Breast epithelium (tissue), 4 donors: ENCODE data around the gene POLR2E. TPM values are rescaled to one million over a fixed set of nuclear protein-coding genes. Genes with fewer than 3 reads are reported as not detected.

Experiments used
- DNase-seq, 2 donors: peaks; one replicate each; pipeline ENCODE4 v3.0.0-alpha.2; 2019; ENCODE audit warnings: low spot score in 2 of 2
- H3K27ac ChIP-seq, 2 donors: fragments of 200-600 bp; sonication (generic) in 1 of 2; one replicate each; pipeline ENCODE4 v1.5.1; 2016 to 2019; ENCODE audit warnings: mild to moderate bottlenecking in 1 of 2
- H3K27me3 ChIP-seq, 2 donors: fragments of 200-600 bp; sonication (generic) in 1 of 2; one replicate each; pipeline versions ENCODE4 v1.5.1 to v1.6.0; 2017 to 2019; ENCODE audit warnings: control low read depth in 1 of 2, mild to moderate bottlenecking in 1 of 2
- H3K36me3 ChIP-seq: fragments of 200-600 bp; one replicate; pipeline ENCODE4 v1.5.1; 2019
- H3K4me1 ChIP-seq, 2 donors: fragments of 200-600 bp; sonication (generic); one replicate each; pipeline ENCODE4 v1.5.1; 2016 to 2019; ENCODE audit warnings: control low read depth in 1 of 2
- H3K4me3 ChIP-seq, 3 donors: fragments of 200-600 bp; sonication (generic); 1 replicate in 2 of 3; 2 replicates in 1 of 3; pipeline ENCODE4 v1.5.1; 2016 to 2019; ENCODE audit warnings: mild to moderate bottlenecking in 3 of 3, moderate library complexity in 2 of 3
- H3K9me3 ChIP-seq, 2 donors: fragments of 200-600 bp; sonication (generic) in 1 of 2; one replicate each; pipeline ENCODE4 v1.5.1; 2016 to 2019; ENCODE audit warnings: control low read depth in 1 of 2
- POLR2A ChIP-seq: fragments of 450-650 bp; IDR thresholded peaks from one replicate; pipeline ENCODE4 v1.6.1; 2016; ENCODE audit warnings: antibody characterized with exemption, mild to moderate bottlenecking, moderate library complexity
- POLR2AphosphoS5 ChIP-seq, 3 donors: sonication (generic); formaldehyde crosslinking; IDR thresholded peaks; one replicate each; pipeline ENCODE4 v1.6.1; 2017; ENCODE audit warnings: antibody characterized with exemption in 3 of 3
- intact Hi-C: fragments of 100-400 bp; cut with DNase I; formaldehyde crosslinking; loops from one replicate; pipeline ENCODE4 v1.15.1; 2023; ENCODE audit warnings: low total_unique reads
- total RNA-seq, 3 donors: library from RNA; depleted of rRNA; stranded (reverse); fragments of >200 nt; gene quantifications; one replicate each; pipeline ENCODE4 v1.1.0, GENCODE V29; 2016
- TF ChIP-seq, protein P1 (sequence below), 3 donors: fragments of 450-650 bp; IDR thresholded peaks; one replicate each; pipeline ENCODE4 v1.5.1; 2016 to 2017; ENCODE audit warnings: antibody characterized with exemption in 3 of 3, mild to moderate bottlenecking in 3 of 3, moderate library complexity in 3 of 3

Gene POLR2E
- 100 to 1,000 TPM in 1 of 3 donors, 10 to 100 TPM in 2; 65.9 to 175 (median 89.1) TPM for total RNA-seq

DNA sequence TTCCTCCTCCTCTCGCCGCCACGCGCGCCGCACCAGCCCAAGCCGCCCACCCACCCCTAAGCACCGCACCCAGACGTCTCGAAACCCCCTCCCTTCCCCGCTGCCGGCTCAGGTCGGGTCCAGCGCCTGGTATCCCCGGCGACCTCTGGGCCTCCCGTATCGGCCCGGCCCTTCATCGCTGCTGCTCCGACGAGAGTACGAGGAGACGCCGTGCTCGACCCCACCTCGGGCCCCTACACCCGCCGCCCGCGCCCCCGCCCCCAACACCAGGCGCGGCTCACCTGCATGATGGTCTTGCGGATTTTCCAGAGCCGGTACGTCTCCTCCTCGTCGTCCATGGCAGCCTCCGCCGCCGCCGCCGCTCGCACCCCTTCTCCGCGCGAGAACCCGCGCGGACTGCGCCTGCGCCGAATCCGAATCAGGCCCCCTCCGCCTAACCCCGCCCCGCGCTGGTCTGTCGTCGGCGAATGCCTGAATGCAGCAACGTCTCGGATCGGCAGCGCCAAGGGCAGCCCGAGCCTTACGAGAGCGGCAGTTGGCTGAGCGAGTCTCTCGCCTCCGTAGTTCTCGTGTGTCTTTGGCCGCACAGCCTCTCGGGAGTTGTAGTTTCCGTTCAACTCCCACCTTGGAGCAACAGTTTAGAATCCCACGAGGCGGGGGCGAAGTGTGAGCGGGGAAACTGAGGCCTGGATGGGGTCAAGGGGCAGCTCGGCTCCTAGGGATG is at the start of gene POLR2E:
Gene POLR2E, minus strand, starts transcription at position 398 of the 724 bp plus-strand sequence. Its CDS starts 60 bp downstream, at position 338.
- Histone ChIP-seq H3K4me1 (peaks cover 20 to 25% of the 10 kb centered on the region in 2 donors), H3K4me3 (peak within 1 kb of the TSS; percentile 75 to 100 (median 99)), H3K27ac (peak within 1 kb of the TSS; percentile 41 to 44), H3K36me3 (no peaks in the 10 kb centered on the region), H3K9me3 (no peaks in the 10 kb centered on the region), H3K27me3 (no peaks in the 10 kb centered on the region)
- peak; percentile 99 for DNase-seq
- intact Hi-C loops, result no loop called here
- TF ChIP-seq POLR2AphosphoS5 (IDR thresholded peaks at IDR 0.05), result peak; percentile 75 to 90 (median 85)
- TF ChIP-seq, protein P1, sequence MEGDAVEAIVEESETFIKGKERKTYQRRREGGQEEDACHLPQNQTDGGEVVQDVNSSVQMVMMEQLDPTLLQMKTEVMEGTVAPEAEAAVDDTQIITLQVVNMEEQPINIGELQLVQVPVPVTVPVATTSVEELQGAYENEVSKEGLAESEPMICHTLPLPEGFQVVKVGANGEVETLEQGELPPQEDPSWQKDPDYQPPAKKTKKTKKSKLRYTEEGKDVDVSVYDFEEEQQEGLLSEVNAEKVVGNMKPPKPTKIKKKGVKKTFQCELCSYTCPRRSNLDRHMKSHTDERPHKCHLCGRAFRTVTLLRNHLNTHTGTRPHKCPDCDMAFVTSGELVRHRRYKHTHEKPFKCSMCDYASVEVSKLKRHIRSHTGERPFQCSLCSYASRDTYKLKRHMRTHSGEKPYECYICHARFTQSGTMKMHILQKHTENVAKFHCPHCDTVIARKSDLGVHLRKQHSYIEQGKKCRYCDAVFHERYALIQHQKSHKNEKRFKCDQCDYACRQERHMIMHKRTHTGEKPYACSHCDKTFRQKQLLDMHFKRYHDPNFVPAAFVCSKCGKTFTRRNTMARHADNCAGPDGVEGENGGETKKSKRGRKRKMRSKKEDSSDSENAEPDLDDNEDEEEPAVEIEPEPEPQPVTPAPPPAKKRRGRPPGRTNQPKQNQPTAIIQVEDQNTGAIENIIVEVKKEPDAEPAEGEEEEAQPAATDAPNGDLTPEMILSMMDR (IDR thresholded peaks at IDR 0.05), result no peak
- TF ChIP-seq POLR2A, result peak; percentile 86

DNA sequence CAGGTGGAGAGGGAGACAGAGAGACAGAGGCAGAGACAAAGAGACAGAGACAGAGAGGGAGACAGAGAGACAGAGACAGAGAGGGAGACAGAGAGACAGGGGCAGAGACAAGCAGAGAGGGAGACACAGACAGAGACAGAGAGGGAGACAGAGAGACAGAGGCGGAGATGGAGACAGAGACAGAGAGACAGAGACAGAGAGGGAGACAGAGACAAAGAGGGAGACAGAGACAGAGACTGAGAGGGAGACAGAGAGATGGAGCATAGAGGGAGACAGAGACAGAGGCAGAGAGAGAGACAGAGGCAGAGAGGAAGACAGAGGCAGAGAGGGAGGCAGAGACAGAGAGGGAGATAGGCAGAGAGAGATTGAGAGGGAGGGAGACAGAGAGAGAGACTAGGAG is 49.6 kb upstream of the POLR2E start:
- Histone ChIP-seq H3K27me3 (no peaks in the 10 kb centered on the region), H3K4me3 (no peak overlapping the region), H3K9me3 (no peaks in the 10 kb centered on the region), H3K4me1 (no peaks in the 10 kb centered on the region), H3K36me3 (no peaks in the 10 kb centered on the region), H3K27ac (no peak overlapping the region)
- intact Hi-C loops, result no loop called here
- TF ChIP-seq POLR2A (no peak), POLR2AphosphoS5 (IDR thresholded peaks at IDR 0.05) (no peak)
- TF ChIP-seq, protein P1 (IDR thresholded peaks at IDR 0.05), result no peak
- no peak for DNase-seq

DNA sequence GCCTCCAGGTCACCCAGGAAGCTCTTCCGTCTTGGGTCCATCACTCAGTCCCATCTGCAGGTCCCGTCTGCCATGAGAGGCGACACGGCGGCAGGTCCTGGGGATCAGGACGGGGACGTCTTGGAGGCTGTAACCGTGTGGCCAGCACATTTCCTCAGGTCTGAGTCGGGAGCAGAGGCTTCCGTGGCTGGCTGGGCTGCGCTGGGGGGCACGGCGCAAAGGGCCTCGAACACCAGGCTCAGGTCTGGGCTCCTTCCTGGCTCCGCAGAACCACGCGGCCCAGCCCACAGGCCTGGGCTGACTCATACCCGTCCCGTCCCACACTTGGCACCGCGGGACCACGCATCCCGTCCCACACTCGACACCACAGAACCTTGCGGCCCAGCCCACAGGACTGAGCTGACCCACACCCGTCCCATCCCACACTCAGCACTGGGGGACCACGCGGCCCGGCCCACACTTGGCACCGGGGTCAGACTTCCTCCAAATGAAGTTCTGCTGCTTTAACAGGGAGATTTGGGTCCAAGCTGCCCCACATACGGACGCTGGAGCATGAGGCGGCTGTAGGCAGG is 48.7 kb upstream of the POLR2E start:
- intact Hi-C loops, result no loop called here
- Histone ChIP-seq H3K27me3 (no peaks in the 10 kb centered on the region), H3K9me3 (no peaks in the 10 kb centered on the region), H3K4me1 (no peaks in the 10 kb centered on the region), H3K36me3 (no peaks in the 10 kb centered on the region), H3K4me3 (no peak overlapping the region), H3K27ac (no peak overlapping the region)
- DNase-seq, result no peak
- TF ChIP-seq, protein P1 (IDR thresholded peaks at IDR 0.05), result no peak
- no peak for TF ChIP-seq POLR2AphosphoS5 (IDR thresholded peaks at IDR 0.05)

DNA sequence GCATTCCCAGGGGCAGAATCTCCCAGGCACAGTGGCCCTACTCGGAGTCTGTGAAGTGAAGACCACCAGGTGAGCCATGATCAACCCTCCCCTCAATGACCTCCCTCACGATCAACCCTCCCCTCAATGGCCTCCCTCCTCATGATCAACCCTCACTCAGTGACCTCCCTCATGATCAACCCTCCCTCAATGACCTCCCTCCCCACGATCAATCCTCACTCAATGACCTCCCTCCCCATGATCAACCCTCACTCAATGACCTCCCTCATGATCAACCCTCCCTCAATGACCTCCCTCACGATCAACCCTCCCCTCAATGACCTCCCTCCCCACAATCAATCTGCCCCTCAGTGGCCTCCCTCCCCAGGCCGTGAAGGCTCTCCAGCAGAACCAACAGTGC is 46.8 kb upstream of the POLR2E start:
- Histone ChIP-seq H3K4me3 (no peak overlapping the region), H3K9me3 (no peaks in the 10 kb centered on the region), H3K27me3 (no peaks in the 10 kb centered on the region), H3K36me3 (no peaks in the 10 kb centered on the region), H3K4me1 (peaks cover 0 to under 1% of the 10 kb centered on the region in 2 donors), H3K27ac (no peak overlapping the region)
- TF ChIP-seq POLR2A (no peak), POLR2AphosphoS5 (IDR thresholded peaks at IDR 0.05) (no peak)
- TF ChIP-seq, protein P1 (IDR thresholded peaks at IDR 0.05), result no peak
- DNase-seq, result no peak
- intact Hi-C loops, result no loop called here
